ENCODE measurements around the gene UST. TPM values are rescaled to one million over a fixed set of nuclear protein-coding genes. Genes with fewer than 3 reads are reported as not detected.

Gene UST
- total RNA-seq, 1 experiment from 2014 or later = 32.1 TPM

DNA sequence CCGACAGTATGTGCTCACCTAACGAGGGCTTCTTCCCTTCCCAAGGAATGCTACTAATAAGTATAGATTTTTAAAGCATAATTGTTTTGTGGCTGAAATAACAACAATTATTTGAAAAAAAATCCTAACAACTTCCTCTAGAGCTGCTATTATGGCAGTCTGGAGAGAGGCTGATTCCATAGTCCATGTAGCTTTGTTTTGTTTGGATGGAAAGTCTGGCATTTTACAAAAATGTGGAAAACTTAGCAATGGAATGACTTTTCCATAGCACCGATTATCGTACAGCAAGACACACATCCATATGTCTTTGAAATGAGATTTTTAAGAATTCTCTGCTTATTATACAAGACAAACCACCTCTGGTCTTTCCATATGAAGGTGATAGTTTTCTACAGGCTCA is 318.3 kb downstream of the UST start:
- Mint-ChIP-seq H3K9me3 (no peaks in the 10 kb centered on the region), H3K4me1 (peaks cover 8% of the 10 kb centered on the region), H3K27me3 (ENCODE audit: low read depth) (no peaks in the 10 kb centered on the region), H3K36me3 (no peaks in the 10 kb centered on the region), H3K4me3 (no peak overlapping the region), H3K27ac (no peak overlapping the region)
- ATAC-seq (no peak), DNase-seq (ENCODE audit: low spot score) (no peak)
- CTCF ChIA-PET = interaction anchor here (2.3 kb wide), 1 partner anchor 17 kb away, joined by 7 read pairs; no protein-coding TSS in a partner anchor
- TF ChIP-seq, protein P1, sequence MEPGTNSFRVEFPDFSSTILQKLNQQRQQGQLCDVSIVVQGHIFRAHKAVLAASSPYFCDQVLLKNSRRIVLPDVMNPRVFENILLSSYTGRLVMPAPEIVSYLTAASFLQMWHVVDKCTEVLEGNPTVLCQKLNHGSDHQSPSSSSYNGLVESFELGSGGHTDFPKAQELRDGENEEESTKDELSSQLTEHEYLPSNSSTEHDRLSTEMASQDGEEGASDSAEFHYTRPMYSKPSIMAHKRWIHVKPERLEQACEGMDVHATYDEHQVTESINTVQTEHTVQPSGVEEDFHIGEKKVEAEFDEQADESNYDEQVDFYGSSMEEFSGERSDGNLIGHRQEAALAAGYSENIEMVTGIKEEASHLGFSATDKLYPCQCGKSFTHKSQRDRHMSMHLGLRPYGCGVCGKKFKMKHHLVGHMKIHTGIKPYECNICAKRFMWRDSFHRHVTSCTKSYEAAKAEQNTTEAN (CRISPR knock-in tag; IDR thresholded peaks at IDR 0.05) = no peak
- TF ChIP-seq ATF1 (CRISPR knock-in tag; IDR thresholded peaks at IDR 0.05) (no peak), ESRRA (CRISPR knock-in tag; IDR thresholded peaks at IDR 0.05; ENCODE audit: borderline replicate concordance) (no peak), GRHL2 (CRISPR knock-in tag; IDR thresholded peaks at IDR 0.05; ENCODE audit: insufficient replicate concordance, severe bottlenecking) (no peak)
- TF ChIP-seq, protein P2, sequence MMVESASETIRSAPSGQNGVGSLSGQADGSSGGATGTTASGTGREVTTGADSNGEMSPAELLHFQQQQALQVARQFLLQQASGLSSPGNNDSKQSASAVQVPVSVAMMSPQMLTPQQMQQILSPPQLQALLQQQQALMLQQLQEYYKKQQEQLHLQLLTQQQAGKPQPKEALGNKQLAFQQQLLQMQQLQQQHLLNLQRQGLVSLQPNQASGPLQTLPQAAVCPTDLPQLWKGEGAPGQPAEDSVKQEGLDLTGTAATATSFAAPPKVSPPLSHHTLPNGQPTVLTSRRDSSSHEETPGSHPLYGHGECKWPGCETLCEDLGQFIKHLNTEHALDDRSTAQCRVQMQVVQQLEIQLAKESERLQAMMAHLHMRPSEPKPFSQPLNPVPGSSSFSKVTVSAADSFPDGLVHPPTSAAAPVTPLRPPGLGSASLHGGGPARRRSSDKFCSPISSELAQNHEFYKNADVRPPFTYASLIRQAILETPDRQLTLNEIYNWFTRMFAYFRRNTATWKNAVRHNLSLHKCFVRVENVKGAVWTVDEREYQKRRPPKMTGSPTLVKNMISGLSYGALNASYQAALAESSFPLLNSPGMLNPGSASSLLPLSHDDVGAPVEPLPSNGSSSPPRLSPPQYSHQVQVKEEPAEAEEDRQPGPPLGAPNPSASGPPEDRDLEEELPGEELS (CRISPR knock-in tag; IDR thresholded peaks at IDR 0.05) = no peak
- POLR2A ChIA-PET = no interaction called here

DNA sequence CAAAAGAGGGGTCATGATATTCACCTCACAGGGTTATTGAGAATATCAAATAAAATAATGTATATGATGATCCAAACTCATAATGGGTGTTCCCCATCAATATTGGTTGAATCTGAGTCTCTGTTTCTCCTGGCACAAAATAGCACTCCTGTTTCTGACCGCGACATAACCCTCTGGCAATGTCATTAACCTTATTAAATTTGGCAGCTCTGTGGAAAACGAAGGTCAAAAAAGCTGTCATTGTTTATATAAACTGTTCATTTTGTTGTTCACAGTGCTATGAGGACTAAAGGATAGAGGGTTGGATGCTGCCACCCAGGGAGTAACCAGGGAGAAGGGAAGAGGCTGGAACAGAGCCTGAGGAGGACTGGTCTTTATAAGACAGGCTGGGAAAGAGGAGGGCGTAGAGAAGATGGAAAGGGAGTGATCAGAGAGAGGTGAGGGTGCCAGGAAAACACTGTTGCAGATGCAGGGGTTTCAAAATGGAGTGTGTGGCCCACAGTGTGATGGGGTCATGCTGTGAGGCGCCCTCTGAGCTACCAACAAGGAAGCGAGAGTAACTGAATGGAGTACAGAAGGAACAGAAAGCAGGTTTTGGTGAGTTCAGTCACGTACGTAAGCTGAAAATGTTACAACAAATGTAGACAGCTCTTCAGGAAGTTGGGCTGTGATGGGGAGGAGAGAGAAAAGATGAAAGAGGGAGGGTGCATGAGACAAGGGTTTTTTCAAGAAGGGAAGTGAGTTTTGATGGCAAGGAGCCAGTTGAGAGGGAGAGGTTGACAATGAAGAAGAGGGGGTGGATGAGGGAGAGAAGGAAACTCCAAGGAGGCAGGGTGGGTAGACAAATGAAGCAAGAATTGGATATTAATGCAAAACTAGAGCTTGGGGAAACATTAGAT is 319.1 kb downstream of the UST start:
- POLR2A ChIA-PET = no interaction called here
- H3K9me3 Mint-ChIP-seq = no peaks in the 10 kb centered on the region
- no peak for TF ChIP-seq GTF2I (CRISPR knock-in tag; conservative IDR thresholded peaks at IDR 0.05)
- peaks cover 2% of the 10 kb centered on the region; the same call in 1 of the 2 replicates for H3K4me1 Mint-ChIP-seq
- H3K27ac Mint-ChIP-seq = no peak overlapping the region; the same call in 1 of the 2 replicates
- no peaks in the 10 kb centered on the region for H3K36me3 Mint-ChIP-seq
- CTCF ChIA-PET = interaction anchor here (2.3 kb wide), 1 partner anchor 17 kb away, joined by 7 read pairs; no protein-coding TSS in a partner anchor
- no peaks in the 10 kb centered on the region for H3K27me3 Mint-ChIP-seq (ENCODE audit: low read depth)
- no peak for ATAC-seq
- DNase-seq (ENCODE audit: low spot score) = no peak
- no peak overlapping the region for H3K4me3 Mint-ChIP-seq

GRCh38 chr6:149071997-149072396 is 325.2 kb downstream of the UST start:
- TF ChIP-seq NR3C1 (CRISPR knock-in tag; conservative IDR thresholded peaks at IDR 0.05; ENCODE audit: low read depth) (no peak), CDX4 (CRISPR knock-in tag; IDR thresholded peaks at IDR 0.05; ENCODE audit: borderline replicate concordance) (no peak), FOXP1 (CRISPR knock-in tag; IDR thresholded peaks at IDR 0.05; ENCODE audit: borderline replicate concordance) (no peak), CBFB (CRISPR knock-in tag; IDR thresholded peaks at IDR 0.05; ENCODE audit: low read depth) (no peak), ATF6 (CRISPR knock-in tag; IDR thresholded peaks at IDR 0.05) (no peak), ATF3 (CRISPR knock-in tag; conservative IDR thresholded peaks at IDR 0.05) (no peak), ZNF138 (CRISPR knock-in tag; conservative IDR thresholded peaks at IDR 0.05) (no peak), E2F4 (CRISPR knock-in tag; IDR thresholded peaks at IDR 0.05; ENCODE audit: borderline replicate concordance, low read depth) (no peak), PRRX2 (CRISPR knock-in tag; IDR thresholded peaks at IDR 0.05) (no peak)
- TF ChIP-seq, protein P2 (CRISPR knock-in tag; IDR thresholded peaks at IDR 0.05) = no peak
- DNase-seq (ENCODE audit: low spot score) (no peak), ATAC-seq (no peak)
- ChIA-PET POLR2A (interaction anchor here (0.7 kb wide), 1 partner anchor 40 kb away, joined by 7 read pairs; no protein-coding TSS in a partner anchor), CTCF (no interaction called here)
- Mint-ChIP-seq H3K9me3 (peaks cover 7% of the 10 kb centered on the region), H3K36me3 (peaks cover 38% of the 10 kb centered on the region), H3K4me3 (no peak overlapping the region), H3K27me3 (ENCODE audit: low read depth) (no peaks in the 10 kb centered on the region), H3K27ac (no peak overlapping the region), H3K4me1 (no peaks in the 10 kb centered on the region)

Data from WTC11 (cell line).